SK-N-MC (cell line): ENCODE data around the gene RNU5D-1.

Experiments
- EZH2 ChIP-seq: fragments of 200-600 bp; sonication (generic); IDR thresholded peaks from one replicate; pipeline ENCODE4 v1.6.1; 2017; ENCODE audit warnings: antibody characterized with exemption
- POLR2AphosphoS5 ChIP-seq: IDR thresholded peaks from 2 replicates; pipeline ENCODE4 v1.6.1; 2012; ENCODE audit warnings: mild to moderate bottlenecking, low read depth, low read length, borderline replicate concordance

DNA sequence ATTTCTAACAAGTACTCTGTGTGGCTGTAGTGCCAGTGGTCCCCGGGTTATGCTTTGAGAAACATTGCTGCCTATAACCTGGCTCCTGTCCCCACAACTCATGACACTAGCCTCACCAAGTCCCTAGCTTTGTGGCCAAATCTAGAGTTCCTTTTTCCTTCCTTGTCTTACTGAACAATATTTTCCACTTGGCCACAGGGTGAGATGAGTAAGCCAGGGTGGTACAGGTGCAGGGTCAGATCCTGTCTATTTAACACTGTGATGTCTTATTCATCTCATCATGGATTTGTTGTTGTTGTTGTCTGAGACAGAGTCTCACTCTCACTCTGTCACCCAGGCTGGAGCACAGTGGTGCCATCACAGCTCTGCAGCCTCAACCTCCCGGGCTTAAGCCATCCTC is 37.8 kb downstream of the RNU5D-1 start:
- TF ChIP-seq POLR2AphosphoS5 (no peak), EZH2 (no peak)
